GM12873 (cell line): ENCODE results near the gene LRRC70.

Source experiments
- TF ChIP-seq, protein P1 (sequence below): IDR thresholded peaks from 2 replicates; pipeline ENCODE4 v1.5.1; 2012; ENCODE audit warnings: low read depth, mild to moderate bottlenecking, moderate library complexity, low read length, control low read depth; ENCODE audit not compliant: insufficient read depth; ENCODE audit errors: missing control alignments

The LRRC70 gene

DNA sequence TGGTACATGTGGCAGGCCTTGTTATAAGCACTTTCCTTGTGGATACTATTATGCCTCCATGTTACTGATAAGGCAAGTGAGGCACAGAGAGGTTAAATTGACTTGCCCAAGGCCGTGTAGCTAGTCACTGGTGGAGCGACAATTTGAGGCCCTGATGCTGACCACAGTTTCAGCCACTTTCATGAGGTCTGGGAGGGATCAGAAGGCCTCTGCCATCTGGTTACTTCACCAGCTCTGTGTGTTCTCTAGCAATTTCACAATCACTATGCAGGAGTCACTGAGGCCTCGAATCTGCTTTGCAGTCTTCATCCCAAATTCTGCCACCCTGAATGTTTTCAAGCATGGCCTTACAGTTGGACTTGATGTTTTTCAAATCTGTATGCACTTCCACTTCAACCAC lies 9.1 kb downstream of the LRRC70 start:
- TF ChIP-seq, protein P1, sequence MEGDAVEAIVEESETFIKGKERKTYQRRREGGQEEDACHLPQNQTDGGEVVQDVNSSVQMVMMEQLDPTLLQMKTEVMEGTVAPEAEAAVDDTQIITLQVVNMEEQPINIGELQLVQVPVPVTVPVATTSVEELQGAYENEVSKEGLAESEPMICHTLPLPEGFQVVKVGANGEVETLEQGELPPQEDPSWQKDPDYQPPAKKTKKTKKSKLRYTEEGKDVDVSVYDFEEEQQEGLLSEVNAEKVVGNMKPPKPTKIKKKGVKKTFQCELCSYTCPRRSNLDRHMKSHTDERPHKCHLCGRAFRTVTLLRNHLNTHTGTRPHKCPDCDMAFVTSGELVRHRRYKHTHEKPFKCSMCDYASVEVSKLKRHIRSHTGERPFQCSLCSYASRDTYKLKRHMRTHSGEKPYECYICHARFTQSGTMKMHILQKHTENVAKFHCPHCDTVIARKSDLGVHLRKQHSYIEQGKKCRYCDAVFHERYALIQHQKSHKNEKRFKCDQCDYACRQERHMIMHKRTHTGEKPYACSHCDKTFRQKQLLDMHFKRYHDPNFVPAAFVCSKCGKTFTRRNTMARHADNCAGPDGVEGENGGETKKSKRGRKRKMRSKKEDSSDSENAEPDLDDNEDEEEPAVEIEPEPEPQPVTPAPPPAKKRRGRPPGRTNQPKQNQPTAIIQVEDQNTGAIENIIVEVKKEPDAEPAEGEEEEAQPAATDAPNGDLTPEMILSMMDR: no peak

DNA sequence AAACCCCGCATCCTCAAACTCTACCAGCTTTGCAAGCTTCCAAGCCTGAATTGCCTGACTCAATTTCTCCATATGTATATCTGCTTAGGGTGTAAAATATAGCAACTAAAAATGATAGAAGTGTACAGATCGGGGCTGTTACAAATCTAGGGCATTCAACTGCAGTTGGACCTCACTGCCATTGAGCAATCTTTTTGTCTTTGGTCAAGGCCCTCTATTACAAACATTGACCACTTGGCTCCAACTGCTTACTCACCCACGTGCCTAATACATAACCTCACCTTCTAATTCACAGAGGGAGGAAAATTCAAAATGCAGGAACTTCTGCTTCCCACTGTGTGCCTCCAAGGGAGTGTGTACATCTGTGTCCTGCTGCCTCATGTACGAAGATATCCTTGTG lies 10.0 kb downstream of the LRRC70 start:
- TF ChIP-seq, protein P1: no peak

DNA sequence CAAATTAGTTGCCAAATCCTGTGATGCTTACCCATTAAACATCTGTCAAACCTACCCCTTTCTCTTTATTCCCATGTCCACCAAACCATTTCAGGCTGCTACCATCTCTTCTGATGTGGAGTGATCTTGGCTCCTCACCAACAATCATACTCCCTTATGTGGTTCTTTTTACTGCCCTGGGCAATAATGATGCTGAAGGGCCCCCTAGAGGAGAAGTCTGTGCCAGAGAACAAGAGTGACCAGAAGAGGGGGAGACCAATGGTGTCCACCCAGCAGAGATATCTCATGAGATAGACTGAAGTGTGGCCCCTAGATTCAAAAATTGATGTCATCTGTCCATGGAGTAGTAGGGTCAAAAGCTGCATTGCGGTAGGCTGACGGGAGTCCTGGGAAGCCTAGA lies 10.9 kb downstream of the LRRC70 start:
- TF ChIP-seq, protein P1: no peak

DNA sequence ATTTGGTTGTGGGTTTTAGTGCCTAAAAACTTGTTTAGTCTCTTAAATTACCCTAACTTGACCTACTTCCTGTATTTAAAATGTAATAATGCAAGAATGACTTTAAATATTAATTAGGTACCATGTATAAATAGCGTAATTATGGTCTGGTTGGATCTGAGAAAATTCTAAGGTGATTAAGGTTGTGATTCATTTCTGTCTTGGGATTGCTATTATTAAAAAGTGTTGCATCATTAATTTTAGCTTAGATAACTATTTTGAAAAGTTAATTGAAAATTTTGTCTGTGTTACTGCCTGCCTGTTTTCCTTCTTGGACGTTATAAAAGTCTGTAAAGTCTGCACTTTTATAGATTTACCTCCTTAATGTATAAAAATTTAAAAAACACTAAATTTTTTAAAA lies 11.8 kb downstream of the LRRC70 start:
- TF ChIP-seq, protein P1: no peak

DNA sequence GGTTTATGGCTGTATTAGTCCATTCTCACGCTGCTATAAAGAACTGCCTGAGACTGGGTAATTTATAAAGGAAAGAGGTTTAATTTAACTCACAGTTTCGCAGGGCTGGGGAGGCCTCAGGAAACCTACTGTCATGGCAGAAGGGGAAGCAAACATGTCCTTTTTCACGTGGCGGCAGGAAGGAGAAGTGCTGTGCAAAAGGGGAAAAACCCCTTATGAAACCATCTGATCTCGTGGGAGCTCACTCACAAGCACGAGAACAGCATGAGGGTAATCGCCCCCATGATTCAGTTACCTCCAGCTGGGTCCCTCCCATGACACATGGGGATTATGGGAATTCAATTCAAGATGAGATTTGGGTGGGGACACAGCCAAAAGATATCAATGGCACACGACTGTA lies 13.9 kb downstream of the LRRC70 start:
- TF ChIP-seq, protein P1: no peak

DNA sequence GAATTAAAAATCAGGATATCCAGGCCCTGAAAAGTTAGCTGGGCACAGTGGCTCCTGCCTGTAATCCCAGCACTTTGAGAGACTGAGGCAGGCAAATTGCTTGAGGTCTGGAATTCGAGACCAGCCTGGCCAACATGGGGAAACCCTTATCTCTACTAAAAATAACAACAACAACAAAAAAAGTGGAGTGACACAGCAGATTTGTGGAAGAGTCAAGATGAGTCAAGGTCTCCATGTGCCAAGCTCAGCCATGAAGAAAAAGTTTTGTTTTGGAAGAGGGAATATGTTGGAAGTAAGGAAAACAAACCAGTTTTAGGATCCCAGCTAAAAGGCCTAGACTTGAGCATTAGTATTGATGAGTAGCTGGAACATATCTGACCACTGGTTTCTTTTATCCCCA lies 14.7 kb downstream of the LRRC70 start:
- TF ChIP-seq, protein P1: no peak

DNA sequence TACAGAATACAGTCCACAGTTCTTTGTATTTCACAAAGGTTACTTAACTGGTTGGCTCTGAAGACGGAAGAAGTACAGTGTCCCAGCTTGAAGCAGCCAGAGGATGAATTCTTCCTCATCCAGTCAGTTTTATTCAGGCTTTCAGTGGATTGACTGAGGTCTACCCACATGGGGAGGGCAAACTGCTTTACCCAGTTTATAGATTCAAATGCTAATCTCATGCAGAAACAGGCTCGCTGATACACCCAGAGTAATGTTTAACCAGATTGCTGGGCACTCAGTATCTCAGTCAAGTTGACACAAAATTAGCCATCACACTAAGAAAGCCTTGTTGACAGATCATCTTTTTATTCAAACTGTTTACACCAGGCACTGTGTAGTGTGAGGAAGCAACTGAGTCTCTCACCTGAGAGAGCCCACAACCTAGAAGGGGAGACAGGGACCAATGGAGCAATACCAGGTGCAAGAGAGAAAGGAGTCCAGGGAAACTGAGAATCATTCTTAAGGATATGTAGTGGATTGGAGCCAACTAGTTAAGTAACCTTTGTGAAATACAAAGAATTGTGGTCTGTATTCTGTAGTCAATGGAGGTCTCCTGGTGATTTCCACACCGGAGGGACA lies 15.9 kb downstream of the LRRC70 start:
- TF ChIP-seq, protein P1: no peak
